Measurements from ENCODE around the gene LIMK1. TPM values are rescaled to one million over a fixed set of nuclear protein-coding genes. Genes with fewer than 3 reads are reported as not detected.
"Not testable (repeated sequence)": the region's sequence is repeated elsewhere in the genome, so short reads cannot be mapped to it uniquely, and the experiment has no call there.

The LIMK1 gene
- total RNA-seq, 1 experiment from 2014 or later: 34.4 TPM

DNA sequence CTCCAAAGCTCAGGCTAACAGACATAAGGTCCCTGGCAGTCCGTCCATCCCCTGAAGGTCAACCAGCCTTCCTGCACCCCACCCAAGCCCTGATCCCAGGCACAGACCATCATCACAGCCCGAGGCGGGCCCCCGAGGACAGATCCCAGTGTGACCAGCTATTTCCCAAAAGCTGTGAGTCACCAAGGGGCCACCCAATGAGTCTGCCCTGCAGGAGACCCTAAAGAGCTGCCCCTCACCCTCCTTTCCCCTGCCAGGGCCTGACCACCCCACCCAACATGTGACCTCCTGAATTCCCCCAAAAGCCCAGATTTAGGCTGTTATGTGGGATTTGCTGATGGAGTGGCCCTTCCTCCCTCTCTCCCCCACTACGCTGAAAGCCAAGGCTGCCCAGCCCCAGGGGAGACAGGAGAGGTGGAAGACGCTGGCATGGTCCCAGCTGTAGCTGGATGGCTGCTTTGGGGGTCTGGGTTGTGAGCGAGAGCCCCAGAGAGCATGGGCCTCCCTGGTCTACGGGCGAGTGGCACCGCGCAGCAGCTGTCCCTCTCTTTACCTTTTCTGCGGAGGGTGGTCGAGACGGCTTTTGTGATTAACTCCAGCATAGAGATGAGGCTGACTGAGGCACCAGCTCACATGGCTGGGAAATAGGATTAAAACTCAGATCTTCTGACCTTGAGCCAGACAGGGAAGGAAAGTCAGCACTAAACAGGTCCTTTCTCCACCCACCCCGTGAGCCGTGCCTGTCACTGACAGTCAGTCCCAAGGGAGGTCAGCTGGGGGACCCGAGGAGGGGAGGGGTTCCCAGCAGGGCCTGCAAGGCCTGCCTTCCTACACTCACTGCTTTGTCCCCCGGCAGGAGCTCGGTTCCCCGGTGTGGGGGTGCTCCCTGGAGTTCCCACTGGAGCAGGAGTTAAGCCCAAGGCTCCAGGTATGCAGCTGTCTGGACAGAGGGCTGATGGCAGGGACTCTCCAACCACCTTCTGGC is 38.9 kb upstream of the LIMK1 start:
- Mint-ChIP-seq H3K36me3 (ENCODE audit: insufficient read depth, unreplicated experiment) (no peaks in the 10 kb centered on the region), H3K4me1 (ENCODE audit: low read depth, unreplicated experiment) (no peaks in the 10 kb centered on the region), H3K4me3 (ENCODE audit: low read depth, unreplicated experiment) (no peak overlapping the region), H3K9me3 (ENCODE audit: low read depth, unreplicated experiment) (no peaks in the 10 kb centered on the region), H3K27ac (ENCODE audit: unreplicated experiment) (no peak overlapping the region), H3K27me3 (ENCODE audit: unreplicated experiment) (peaks cover 37% of the 10 kb centered on the region)
- no TSS peak for BruUV-seq (replicated peaks)
- intact Hi-C loops (cut with micrococcal nuclease; ENCODE audit: unreplicated experiment): no loop called here
- DNase-seq: no peak
- CTCF ChIA-PET: interaction anchor here (0.7 to 1.4 kb wide), 2 partner anchors 18 to 188 kb away, joined by 3 to 4 read pairs; no protein-coding TSS in a partner anchor
- TF ChIP-seq, protein P1, sequence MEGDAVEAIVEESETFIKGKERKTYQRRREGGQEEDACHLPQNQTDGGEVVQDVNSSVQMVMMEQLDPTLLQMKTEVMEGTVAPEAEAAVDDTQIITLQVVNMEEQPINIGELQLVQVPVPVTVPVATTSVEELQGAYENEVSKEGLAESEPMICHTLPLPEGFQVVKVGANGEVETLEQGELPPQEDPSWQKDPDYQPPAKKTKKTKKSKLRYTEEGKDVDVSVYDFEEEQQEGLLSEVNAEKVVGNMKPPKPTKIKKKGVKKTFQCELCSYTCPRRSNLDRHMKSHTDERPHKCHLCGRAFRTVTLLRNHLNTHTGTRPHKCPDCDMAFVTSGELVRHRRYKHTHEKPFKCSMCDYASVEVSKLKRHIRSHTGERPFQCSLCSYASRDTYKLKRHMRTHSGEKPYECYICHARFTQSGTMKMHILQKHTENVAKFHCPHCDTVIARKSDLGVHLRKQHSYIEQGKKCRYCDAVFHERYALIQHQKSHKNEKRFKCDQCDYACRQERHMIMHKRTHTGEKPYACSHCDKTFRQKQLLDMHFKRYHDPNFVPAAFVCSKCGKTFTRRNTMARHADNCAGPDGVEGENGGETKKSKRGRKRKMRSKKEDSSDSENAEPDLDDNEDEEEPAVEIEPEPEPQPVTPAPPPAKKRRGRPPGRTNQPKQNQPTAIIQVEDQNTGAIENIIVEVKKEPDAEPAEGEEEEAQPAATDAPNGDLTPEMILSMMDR (IDR thresholded peaks at IDR 0.05; ENCODE audit: unreplicated experiment): no peak

DNA sequence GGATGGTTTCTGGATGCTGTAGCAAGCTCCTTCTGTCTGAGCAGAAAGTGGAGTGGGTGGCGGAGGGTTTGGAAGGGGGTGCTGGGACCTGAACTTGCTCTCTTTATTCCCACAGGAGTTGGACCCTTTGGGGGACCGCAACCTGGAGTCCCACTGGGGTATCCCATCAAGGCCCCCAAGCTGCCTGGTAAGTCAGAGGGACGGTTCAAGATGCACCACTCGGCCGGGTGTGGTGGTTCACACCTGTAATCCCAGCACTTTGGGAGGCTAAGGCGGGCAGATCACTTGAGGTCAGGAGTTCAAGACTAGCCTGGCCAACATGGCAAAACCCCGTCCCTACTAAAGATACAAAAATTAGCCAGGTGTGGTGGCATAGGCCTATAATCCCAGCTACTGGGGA is 37.0 kb upstream of the LIMK1 start:
- CTCF ChIA-PET; H3K27ac Mint-ChIP-seq (ENCODE audit: unreplicated experiment): not testable (repeated sequence)

DNA sequence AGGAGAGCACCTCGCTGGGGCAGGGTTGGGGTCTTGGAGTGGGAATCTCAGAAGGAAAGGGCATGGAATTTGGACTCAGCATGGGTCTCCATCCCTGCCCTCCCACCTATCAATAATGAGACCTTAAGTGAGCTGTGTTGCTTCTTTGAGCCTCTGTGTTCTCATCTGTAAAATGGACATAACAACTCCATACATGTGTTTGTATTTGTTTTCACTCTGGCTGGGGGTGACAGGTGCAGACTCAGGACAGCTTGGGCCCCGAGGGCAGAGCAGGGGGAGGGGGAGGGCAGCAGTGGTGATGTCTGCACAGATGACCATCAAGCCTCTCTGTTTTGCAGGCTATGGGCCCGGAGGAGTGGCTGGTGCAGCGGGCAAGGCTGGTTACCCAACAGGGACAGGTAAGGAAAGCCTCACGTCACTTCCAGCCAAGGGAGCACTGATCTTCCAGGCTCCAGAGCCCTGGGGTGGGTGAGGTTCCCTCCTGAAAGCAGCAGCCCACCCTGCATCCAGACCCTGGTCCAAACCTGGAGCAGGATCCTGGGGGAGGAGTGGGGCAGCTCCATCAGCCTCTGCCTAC is 35.7 kb upstream of the LIMK1 start:
- no peak for DNase-seq
- Mint-ChIP-seq H3K27me3 (ENCODE audit: unreplicated experiment) (peaks cover 33% of the 10 kb centered on the region), H3K4me1 (ENCODE audit: low read depth, unreplicated experiment) (no peaks in the 10 kb centered on the region), H3K9me3 (ENCODE audit: low read depth, unreplicated experiment) (no peaks in the 10 kb centered on the region), H3K4me3 (ENCODE audit: low read depth, unreplicated experiment) (no peak overlapping the region), H3K36me3 (ENCODE audit: insufficient read depth, unreplicated experiment) (no peaks in the 10 kb centered on the region), H3K27ac (ENCODE audit: unreplicated experiment) (no peak overlapping the region)
- no TSS peak for BruUV-seq (replicated peaks)
- TF ChIP-seq, protein P1 (IDR thresholded peaks at IDR 0.05; ENCODE audit: unreplicated experiment): no peak
- intact Hi-C loops (cut with micrococcal nuclease; ENCODE audit: unreplicated experiment): no loop called here
- CTCF ChIA-PET: no interaction called here

More for the DNA sequence above, 37.0 kb upstream of the LIMK1 start:
- H3K36me3 Mint-ChIP-seq (ENCODE audit: insufficient read depth, unreplicated experiment); intact Hi-C loops (cut with micrococcal nuclease; ENCODE audit: unreplicated experiment); H3K9me3 Mint-ChIP-seq (ENCODE audit: low read depth, unreplicated experiment); H3K4me3 Mint-ChIP-seq (ENCODE audit: low read depth, unreplicated experiment); DNase-seq; BruUV-seq (replicated peaks); H3K4me1 Mint-ChIP-seq (ENCODE audit: low read depth, unreplicated experiment): not testable (repeated sequence)
- H3K27me3 Mint-ChIP-seq (ENCODE audit: unreplicated experiment): peaks cover 26% of the 10 kb centered on the region

DNA sequence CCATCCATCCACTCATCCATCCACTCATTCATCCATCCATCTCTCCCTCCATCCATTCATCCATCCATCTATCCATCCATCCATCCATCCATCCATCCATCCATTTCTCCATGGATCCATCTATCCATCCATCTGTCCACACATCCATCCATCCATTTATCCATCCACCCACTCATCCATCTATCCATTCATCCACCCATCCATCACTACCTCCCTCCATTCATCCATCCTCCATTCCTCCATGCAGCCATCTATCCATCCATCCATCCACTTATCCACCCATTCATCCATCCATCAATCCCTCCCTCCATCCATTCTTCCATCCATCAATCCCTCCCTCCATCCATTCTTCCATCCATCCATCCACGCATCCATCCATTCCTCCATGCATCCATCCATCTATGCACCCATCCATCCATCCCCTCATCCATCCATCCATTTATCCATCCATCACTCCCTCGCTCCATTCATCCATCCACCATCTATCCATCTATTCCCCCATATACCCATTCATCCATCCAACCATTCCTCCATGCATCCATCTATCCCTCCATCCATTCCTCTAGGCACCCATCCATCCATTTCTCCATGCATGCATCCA is 34.5 kb upstream of the LIMK1 start:
- no TSS peak for BruUV-seq (replicated peaks)
- no peaks in the 10 kb centered on the region for H3K9me3 Mint-ChIP-seq (ENCODE audit: low read depth, unreplicated experiment)
- TF ChIP-seq, protein P1 (IDR thresholded peaks at IDR 0.05; ENCODE audit: unreplicated experiment): no peak
- peaks cover 37% of the 10 kb centered on the region for H3K27me3 Mint-ChIP-seq (ENCODE audit: unreplicated experiment)
- intact Hi-C loops (cut with micrococcal nuclease; ENCODE audit: unreplicated experiment): no loop called here
- CTCF ChIA-PET: no interaction called here
- no peak overlapping the region for H3K27ac Mint-ChIP-seq (ENCODE audit: unreplicated experiment)
- DNase-seq: no peak
- H3K4me3 Mint-ChIP-seq (ENCODE audit: low read depth, unreplicated experiment): no peak overlapping the region
- H3K4me1 Mint-ChIP-seq (ENCODE audit: low read depth, unreplicated experiment): no peaks in the 10 kb centered on the region
- no peaks in the 10 kb centered on the region for H3K36me3 Mint-ChIP-seq (ENCODE audit: insufficient read depth, unreplicated experiment)

All from Calu3 (cell line).